ENCODE data around the gene EDIL3.
"Not testable (repeated sequence)": the region's sequence is repeated elsewhere in the genome, so short reads cannot be mapped to it uniquely, and the experiment has no call there.

The EDIL3 gene

GRCh38 chr5:84344788-84345187 lies 39.9 kb downstream of the EDIL3 start:
- Histone ChIP-seq H3K4me1 (ENCODE audit: control insufficient read depth, insufficient read depth, low read length, unreplicated experiment) (peaks cover 13% of the 10 kb centered on the region), H2AFZ (ENCODE audit: low read length, unreplicated experiment) (no peak overlapping the region), H3K79me2 (ENCODE audit: control insufficient read depth, insufficient read depth, low read length, unreplicated experiment) (no peaks in the 10 kb centered on the region), H3K27ac (ENCODE audit: low read depth, low read length) (no peak overlapping the region), H3K4me3 (ENCODE audit: low read depth, low read length) (no peak overlapping the region), H3K36me3 (ENCODE audit: insufficient read depth, low read length) (no peaks in the 10 kb centered on the region), H3K27me3 (ENCODE audit: insufficient read depth, low read length) (no peaks in the 10 kb centered on the region)

- H3K79me2 ChIP-seq (ENCODE audit: control insufficient read depth, insufficient read depth, low read length, unreplicated experiment): no peaks in the 10 kb centered on the region
- H3K27ac ChIP-seq (ENCODE audit: low read depth, low read length): no peak overlapping the region
- H3K4me3 ChIP-seq (ENCODE audit: low read depth, low read length): peak overlapping the region; percentile 66
- H3K36me3 ChIP-seq (ENCODE audit: insufficient read depth, low read length): no peaks in the 10 kb centered on the region
- peak overlapping the region; percentile 20 for H2AFZ ChIP-seq (ENCODE audit: low read length, unreplicated experiment)
- H3K4me1 ChIP-seq (ENCODE audit: control insufficient read depth, insufficient read depth, low read length, unreplicated experiment): peaks cover 13% of the 10 kb centered on the region
- no peaks in the 10 kb centered on the region for H3K27me3 ChIP-seq (ENCODE audit: insufficient read depth, low read length)
Observed at GRCh38 chr5:84343171-84343570, 41.5 kb downstream of the EDIL3 start.

GRCh38 chr5:84332106-84332505 lies 52.6 kb downstream of the EDIL3 start:
- no peak overlapping the region for H2AFZ ChIP-seq (ENCODE audit: low read length, unreplicated experiment)
- H3K79me2 ChIP-seq (ENCODE audit: control insufficient read depth, insufficient read depth, low read length, unreplicated experiment): no peaks in the 10 kb centered on the region
- H3K27me3 ChIP-seq (ENCODE audit: insufficient read depth, low read length): no peaks in the 10 kb centered on the region
- H3K36me3 ChIP-seq (ENCODE audit: insufficient read depth, low read length): no peaks in the 10 kb centered on the region
- no peaks in the 10 kb centered on the region for H3K4me1 ChIP-seq (ENCODE audit: control insufficient read depth, insufficient read depth, low read length, unreplicated experiment)
- no peak overlapping the region for H3K4me3 ChIP-seq (ENCODE audit: low read depth, low read length)
- H3K27ac ChIP-seq (ENCODE audit: low read depth, low read length): no peak overlapping the region

GRCh38 chr5:84327591-84327990 lies 57.1 kb downstream of the EDIL3 start:
- Histone ChIP-seq H3K4me3 (ENCODE audit: low read depth, low read length) (no peak overlapping the region), H3K79me2 (ENCODE audit: control insufficient read depth, insufficient read depth, low read length, unreplicated experiment) (no peaks in the 10 kb centered on the region), H3K27me3 (ENCODE audit: insufficient read depth, low read length) (no peaks in the 10 kb centered on the region), H3K27ac (ENCODE audit: low read depth, low read length) (no peak overlapping the region), H3K4me1 (ENCODE audit: control insufficient read depth, insufficient read depth, low read length, unreplicated experiment) (no peaks in the 10 kb centered on the region), H3K36me3 (ENCODE audit: insufficient read depth, low read length) (peaks cover 2% of the 10 kb centered on the region; the same call in 1 of the 2 replicates), H2AFZ (ENCODE audit: low read length, unreplicated experiment) (no peak overlapping the region)

GRCh38 chr5:84322646-84323045 lies 62.0 kb downstream of the EDIL3 start:
- Histone ChIP-seq H3K27ac (ENCODE audit: low read depth, low read length) (no peak overlapping the region), H3K36me3 (ENCODE audit: insufficient read depth, low read length) (peaks cover 6% of the 10 kb centered on the region; the same call in 1 of the 2 replicates), H3K4me3 (ENCODE audit: low read depth, low read length) (no peak overlapping the region), H2AFZ (ENCODE audit: low read length, unreplicated experiment) (no peak overlapping the region), H3K4me1 (ENCODE audit: control insufficient read depth, insufficient read depth, low read length, unreplicated experiment) (no peaks in the 10 kb centered on the region), H3K27me3 (ENCODE audit: insufficient read depth, low read length) (no peaks in the 10 kb centered on the region), H3K79me2 (ENCODE audit: control insufficient read depth, insufficient read depth, low read length, unreplicated experiment) (no peaks in the 10 kb centered on the region)

GRCh38 chr5:84317826-84318225 lies 66.9 kb downstream of the EDIL3 start:
- H3K27ac ChIP-seq (ENCODE audit: low read depth, low read length); H3K36me3 ChIP-seq (ENCODE audit: insufficient read depth, low read length); H3K27me3 ChIP-seq (ENCODE audit: insufficient read depth, low read length); H3K4me1 ChIP-seq (ENCODE audit: control insufficient read depth, insufficient read depth, low read length, unreplicated experiment); H2AFZ ChIP-seq (ENCODE audit: low read length, unreplicated experiment); H3K79me2 ChIP-seq (ENCODE audit: control insufficient read depth, insufficient read depth, low read length, unreplicated experiment); H3K4me3 ChIP-seq (ENCODE audit: low read depth, low read length): not testable (repeated sequence)

GRCh38 chr5:84312280-84312679 lies 72.4 kb downstream of the EDIL3 start:
- H3K4me1 ChIP-seq (ENCODE audit: control insufficient read depth, insufficient read depth, low read length, unreplicated experiment); H3K36me3 ChIP-seq (ENCODE audit: insufficient read depth, low read length); H2AFZ ChIP-seq (ENCODE audit: low read length, unreplicated experiment); H3K4me3 ChIP-seq (ENCODE audit: low read depth, low read length); H3K27ac ChIP-seq (ENCODE audit: low read depth, low read length); H3K27me3 ChIP-seq (ENCODE audit: insufficient read depth, low read length); H3K79me2 ChIP-seq (ENCODE audit: control insufficient read depth, insufficient read depth, low read length, unreplicated experiment): not testable (repeated sequence)

- not testable (repeated sequence) for H3K27me3 ChIP-seq (ENCODE audit: insufficient read depth, low read length); H3K79me2 ChIP-seq (ENCODE audit: control insufficient read depth, insufficient read depth, low read length, unreplicated experiment); H3K36me3 ChIP-seq (ENCODE audit: insufficient read depth, low read length); H3K4me1 ChIP-seq (ENCODE audit: control insufficient read depth, insufficient read depth, low read length, unreplicated experiment); H3K27ac ChIP-seq (ENCODE audit: low read depth, low read length); H2AFZ ChIP-seq (ENCODE audit: low read length, unreplicated experiment); H3K4me3 ChIP-seq (ENCODE audit: low read depth, low read length)
Observed at GRCh38 chr5:84309850-84310249, 74.8 kb downstream of the EDIL3 start.

- Histone ChIP-seq H2AFZ (ENCODE audit: low read length, unreplicated experiment) (no peak overlapping the region), H3K4me1 (ENCODE audit: control insufficient read depth, insufficient read depth, low read length, unreplicated experiment) (peaks cover 19% of the 10 kb centered on the region), H3K27me3 (ENCODE audit: insufficient read depth, low read length) (no peaks in the 10 kb centered on the region), H3K36me3 (ENCODE audit: insufficient read depth, low read length) (no peaks in the 10 kb centered on the region), H3K27ac (ENCODE audit: low read depth, low read length) (no peak overlapping the region), H3K79me2 (ENCODE audit: control insufficient read depth, insufficient read depth, low read length, unreplicated experiment) (no peaks in the 10 kb centered on the region), H3K4me3 (ENCODE audit: low read depth, low read length) (no peak overlapping the region)
Observed at GRCh38 chr5:84306601-84307000, 78.1 kb downstream of the EDIL3 start.

- Histone ChIP-seq H3K4me3 (ENCODE audit: low read depth, low read length) (no peak overlapping the region), H3K36me3 (ENCODE audit: insufficient read depth, low read length) (no peaks in the 10 kb centered on the region), H3K79me2 (ENCODE audit: control insufficient read depth, insufficient read depth, low read length, unreplicated experiment) (no peaks in the 10 kb centered on the region), H2AFZ (ENCODE audit: low read length, unreplicated experiment) (peak overlapping the region; percentile 21), H3K4me1 (ENCODE audit: control insufficient read depth, insufficient read depth, low read length, unreplicated experiment) (peaks cover 24% of the 10 kb centered on the region), H3K27me3 (ENCODE audit: insufficient read depth, low read length) (no peaks in the 10 kb centered on the region), H3K27ac (ENCODE audit: low read depth, low read length) (no peak overlapping the region)
Observed at GRCh38 chr5:84304599-84304998, 80.1 kb downstream of the EDIL3 start.

- Histone ChIP-seq H3K36me3 (ENCODE audit: insufficient read depth, low read length) (no peaks in the 10 kb centered on the region), H3K4me1 (ENCODE audit: control insufficient read depth, insufficient read depth, low read length, unreplicated experiment) (peaks cover 24% of the 10 kb centered on the region), H3K27ac (ENCODE audit: low read depth, low read length) (peak overlapping the region; percentile 3; the same call in 1 of the 2 replicates), H3K27me3 (ENCODE audit: insufficient read depth, low read length) (no peaks in the 10 kb centered on the region), H3K4me3 (ENCODE audit: low read depth, low read length) (no peak overlapping the region), H2AFZ (ENCODE audit: low read length, unreplicated experiment) (no peak overlapping the region), H3K79me2 (ENCODE audit: control insufficient read depth, insufficient read depth, low read length, unreplicated experiment) (no peaks in the 10 kb centered on the region)
Observed at GRCh38 chr5:84303315-84303714, 81.4 kb downstream of the EDIL3 start.
